SK-N-SH treated with all-trans-retinoic acid at 6 μM for 48 hours (cell line): Measurements from ENCODE around the gene ATP6V0E2.
"Not testable (repeated sequence)": the region's sequence is repeated elsewhere in the genome, so short reads cannot be mapped to it uniquely, and the experiment has no call there.

ENCODE experiments used
- ATAC-seq: fragments of 200-7000 bp; cut with Tn5 transposase; 3 replicates; pipeline ENCODE4 v1.9.1; 2020; ENCODE audit warnings: mild to moderate bottlenecking, moderate library complexity
- ARNTL ChIP-seq: fragments of 450-650 bp; formaldehyde crosslinking; IDR thresholded peaks from 2 replicates; pipeline ENCODE4 v1.5.0; 2020; ENCODE audit warnings: low read depth, mild to moderate bottlenecking, moderate library complexity, borderline replicate concordance
- BACH2 ChIP-seq: fragments of 250-450 bp; sonication (Bioruptor Pico); IDR thresholded peaks from 2 replicates; pipeline ENCODE4 v1.9.0; 2021; ENCODE audit warnings: mild to moderate bottlenecking, borderline replicate concordance
- CSDC2 ChIP-seq: fragments of 250-450 bp; sonication (Bioruptor Pico); IDR thresholded peaks from 2 replicates; pipeline ENCODE4 v1.5.0; 2020; ENCODE audit warnings: mild to moderate bottlenecking, moderate library complexity
- ESRRG ChIP-seq: fragments of 250-450 bp; sonication (Bioruptor Pico); IDR thresholded peaks from 2 replicates; pipeline ENCODE4 v1.6.1; 2021; ENCODE audit warnings: mild to moderate bottlenecking
- ISL1 ChIP-seq: fragments of 250-450 bp; sonication (Bioruptor Pico); IDR thresholded peaks from 2 replicates; pipeline ENCODE4 v2.1.2; 2022; ENCODE audit warnings: mild to moderate bottlenecking, moderate library complexity
- OSR1 ChIP-seq: fragments of 250-450 bp; sonication (Bioruptor Pico); IDR thresholded peaks from 2 replicates; pipeline ENCODE4 v1.8.0; 2022; ENCODE audit warnings: moderate library complexity, mild to moderate bottlenecking, inconsistent platforms
- PATZ1 ChIP-seq: fragments of 250-450 bp; sonication (Bioruptor Pico); IDR thresholded peaks from 2 replicates; pipeline ENCODE4 v1.8.0; 2020; ENCODE audit warnings: mild to moderate bottlenecking, moderate library complexity, borderline replicate concordance
- RARB ChIP-seq: fragments of 250-450 bp; sonication (Bioruptor Pico); IDR thresholded peaks from 2 replicates; pipeline ENCODE4 v1.8.0; 2021; ENCODE audit warnings: mild to moderate bottlenecking, moderate library complexity
- SNAI2 ChIP-seq: fragments of 250-450 bp; sonication (Bioruptor Pico); IDR thresholded peaks from 2 replicates; pipeline ENCODE4 v1.5.0; 2020; ENCODE audit warnings: mild to moderate bottlenecking, moderate library complexity
- TCF4 ChIP-seq: fragments of 250-450 bp; sonication (Bioruptor Pico); IDR thresholded peaks from 2 replicates; pipeline ENCODE4 v1.8.0; 2021; ENCODE audit warnings: mild to moderate bottlenecking, moderate library complexity, borderline replicate concordance
- TOX ChIP-seq: fragments of 250-450 bp; sonication (Bioruptor Pico); IDR thresholded peaks from 2 replicates; pipeline ENCODE4 v1.8.0; 2021; ENCODE audit warnings: mild to moderate bottlenecking, moderate library complexity, borderline replicate concordance
- ZC3H10 ChIP-seq: fragments of 250-450 bp; sonication (Bioruptor Pico); IDR thresholded peaks from 2 replicates; pipeline ENCODE4 v1.5.1; 2021; ENCODE audit warnings: mild to moderate bottlenecking, moderate library complexity
- ZFP3 ChIP-seq: fragments of 250-450 bp; sonication (Bioruptor Pico); IDR thresholded peaks from 2 replicates; pipeline ENCODE4 v1.5.0; 2020; ENCODE audit warnings: mild to moderate bottlenecking, moderate library complexity
- ZFP30 ChIP-seq: fragments of 450-650 bp; formaldehyde crosslinking; IDR thresholded peaks from 2 replicates; pipeline ENCODE4 v1.5.0; 2022; ENCODE audit warnings: mild to moderate bottlenecking, moderate library complexity
- ZNF565 ChIP-seq: fragments of 450-650 bp; formaldehyde crosslinking; conservative IDR thresholded peaks from 2 replicates; pipeline ENCODE4 v1.5.0; 2020; ENCODE audit warnings: low read depth, mild to moderate bottlenecking, moderate library complexity
- ZNF70 ChIP-seq: fragments of 450-650 bp; formaldehyde crosslinking; IDR thresholded peaks from 2 replicates; pipeline ENCODE4 v1.5.0; 2020; ENCODE audit warnings: mild to moderate bottlenecking, moderate library complexity
- ZNF8 ChIP-seq: fragments of 450-650 bp; formaldehyde crosslinking; IDR thresholded peaks from 2 replicates; pipeline ENCODE4 v1.5.0; 2020; ENCODE audit warnings: mild to moderate bottlenecking, moderate library complexity
- TF ChIP-seq, protein P1 (sequence below): fragments of 250-450 bp; sonication (Bioruptor Pico); IDR thresholded peaks from 2 replicates; pipeline ENCODE4 v1.5.1; 2020; ENCODE audit warnings: low read depth, mild to moderate bottlenecking, moderate library complexity
- TF ChIP-seq, protein P2 (sequence below): fragments of 250-450 bp; sonication (Bioruptor Pico); IDR thresholded peaks from 2 replicates; pipeline ENCODE4 v1.8.0; 2021; ENCODE audit warnings: low read depth, mild to moderate bottlenecking, moderate library complexity, borderline replicate concordance
- TF ChIP-seq, protein P3 (sequence below): fragments of 250-450 bp; sonication (Bioruptor Pico); IDR thresholded peaks from 2 replicates; pipeline ENCODE4 v1.5.1; 2021; ENCODE audit warnings: mild to moderate bottlenecking, moderate library complexity

ATP6V0E2 gene

GRCh38 chr7:149827089-149827981, 46.4 kb upstream of the ATP6V0E2 start:
- no peak for TF ChIP-seq ZNF8 (CRISPR knock-in tag)
- TF ChIP-seq BACH2 (CRISPR knock-in tag), result no peak
- no peak for TF ChIP-seq ZNF565 (CRISPR knock-in tag)
- TF ChIP-seq OSR1 (CRISPR knock-in tag), result no peak
- TF ChIP-seq, protein P1, sequence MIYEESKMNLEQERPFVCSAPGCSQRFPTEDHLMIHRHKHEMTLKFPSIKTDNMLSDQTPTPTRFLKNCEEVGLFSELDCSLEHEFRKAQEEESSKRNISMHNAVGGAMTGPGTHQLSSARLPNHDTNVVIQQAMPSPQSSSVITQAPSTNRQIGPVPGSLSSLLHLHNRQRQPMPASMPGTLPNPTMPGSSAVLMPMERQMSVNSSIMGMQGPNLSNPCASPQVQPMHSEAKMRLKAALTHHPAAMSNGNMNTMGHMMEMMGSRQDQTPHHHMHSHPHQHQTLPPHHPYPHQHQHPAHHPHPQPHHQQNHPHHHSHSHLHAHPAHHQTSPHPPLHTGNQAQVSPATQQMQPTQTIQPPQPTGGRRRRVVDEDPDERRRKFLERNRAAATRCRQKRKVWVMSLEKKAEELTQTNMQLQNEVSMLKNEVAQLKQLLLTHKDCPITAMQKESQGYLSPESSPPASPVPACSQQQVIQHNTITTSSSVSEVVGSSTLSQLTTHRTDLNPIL (CRISPR knock-in tag), result no peak
- TF ChIP-seq ZNF70, result no peak
- no peak for TF ChIP-seq ZFP30 (CRISPR knock-in tag)
- TF ChIP-seq ARNTL (CRISPR knock-in tag), result no peak
- TF ChIP-seq CSDC2 (CRISPR knock-in tag), result no peak
- no peak for TF ChIP-seq ZFP3 (CRISPR knock-in tag)
- no peak for TF ChIP-seq ISL1 (CRISPR knock-in tag)
- TF ChIP-seq, protein P2, sequence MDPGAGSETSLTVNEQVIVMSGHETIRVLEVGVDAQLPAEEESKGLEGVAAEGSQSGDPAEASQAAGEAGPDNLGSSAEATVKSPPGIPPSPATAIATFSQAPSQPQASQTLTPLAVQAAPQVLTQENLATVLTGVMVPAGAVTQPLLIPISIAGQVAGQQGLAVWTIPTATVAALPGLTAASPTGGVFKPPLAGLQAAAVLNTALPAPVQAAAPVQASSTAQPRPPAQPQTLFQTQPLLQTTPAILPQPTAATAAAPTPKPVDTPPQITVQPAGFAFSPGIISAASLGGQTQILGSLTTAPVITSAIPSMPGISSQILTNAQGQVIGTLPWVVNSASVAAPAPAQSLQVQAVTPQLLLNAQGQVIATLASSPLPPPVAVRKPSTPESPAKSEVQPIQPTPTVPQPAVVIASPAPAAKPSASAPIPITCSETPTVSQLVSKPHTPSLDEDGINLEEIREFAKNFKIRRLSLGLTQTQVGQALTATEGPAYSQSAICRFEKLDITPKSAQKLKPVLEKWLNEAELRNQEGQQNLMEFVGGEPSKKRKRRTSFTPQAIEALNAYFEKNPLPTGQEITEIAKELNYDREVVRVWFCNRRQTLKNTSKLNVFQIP, result no peak
- no peak for TF ChIP-seq RARB (CRISPR knock-in tag)
- TF ChIP-seq TOX (CRISPR knock-in tag), result no peak
- no peak for ATAC-seq

- no peak for ATAC-seq
- TF ChIP-seq ZNF565 (CRISPR knock-in tag), result no peak
- TF ChIP-seq TCF4 (CRISPR knock-in tag), result no peak
- no peak for TF ChIP-seq SNAI2 (CRISPR knock-in tag)
- TF ChIP-seq TOX (CRISPR knock-in tag), result no peak
- TF ChIP-seq, protein P2, result no peak
- no peak for TF ChIP-seq ZFP3 (CRISPR knock-in tag)
- no peak for TF ChIP-seq ISL1 (CRISPR knock-in tag)
- TF ChIP-seq ZNF70, result no peak
- TF ChIP-seq ARNTL (CRISPR knock-in tag), result no peak
- no peak for TF ChIP-seq ZC3H10
These were observed 45.1 kb upstream of the ATP6V0E2 start for GRCh38 chr7:149828357-149829309.

- ATAC-seq, result not testable (repeated sequence)
These were observed 43.2 kb upstream of the ATP6V0E2 start for GRCh38 chr7:149830527-149830926.

- peak; percentile 41 for ATAC-seq
- TF ChIP-seq BACH2 (CRISPR knock-in tag) (no peak), ZC3H10 (no peak), ISL1 (CRISPR knock-in tag) (no peak), ARNTL (CRISPR knock-in tag) (no peak), TCF4 (CRISPR knock-in tag) (no peak), PATZ1 (CRISPR knock-in tag) (no peak), ESRRG (CRISPR knock-in tag) (no peak)
- TF ChIP-seq, protein P3, sequence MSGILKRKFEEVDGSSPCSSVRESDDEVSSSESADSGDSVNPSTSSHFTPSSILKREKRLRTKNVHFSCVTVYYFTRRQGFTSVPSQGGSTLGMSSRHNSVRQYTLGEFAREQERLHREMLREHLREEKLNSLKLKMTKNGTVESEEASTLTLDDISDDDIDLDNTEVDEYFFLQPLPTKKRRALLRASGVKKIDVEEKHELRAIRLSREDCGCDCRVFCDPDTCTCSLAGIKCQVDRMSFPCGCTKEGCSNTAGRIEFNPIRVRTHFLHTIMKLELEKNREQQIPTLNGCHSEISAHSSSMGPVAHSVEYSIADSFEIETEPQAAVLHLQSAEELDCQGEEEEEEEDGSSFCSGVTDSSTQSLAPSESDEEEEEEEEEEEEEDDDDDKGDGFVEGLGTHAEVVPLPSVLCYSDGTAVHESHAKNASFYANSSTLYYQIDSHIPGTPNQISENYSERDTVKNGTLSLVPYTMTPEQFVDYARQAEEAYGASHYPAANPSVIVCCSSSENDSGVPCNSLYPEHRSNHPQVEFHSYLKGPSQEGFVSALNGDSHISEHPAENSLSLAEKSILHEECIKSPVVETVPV (CRISPR knock-in tag), result no peak
- TF ChIP-seq, all 23 proteins: peak for 0
These were observed 42.6 kb upstream of the ATP6V0E2 start for GRCh38 chr7:149830997-149831740.
